HG03469 (cell line): ENCODE data around the gene RS1.
A peak's percentile ranks its signal among the peaks of the same experiment; 100 is the strongest.

ENCODE experiments used
- ATAC-seq: cut with Tn5 transposase; IDR thresholded peaks from one replicate; pipeline ENCODE4 v1.9.1; 2021; ENCODE audit warnings: mild to moderate bottlenecking, moderate library complexity, moderate number of reproducible peaks; ENCODE audit not compliant: unreplicated experiment

The RS1 gene

GRCh38 chrX:18672008-18672407, at the start of gene RS1:
RS1 (minus strand) TSS chrX:18672108; CDS start chrX:18672068, 40 bp downstream.
- no peak for ATAC-seq

DNA sequence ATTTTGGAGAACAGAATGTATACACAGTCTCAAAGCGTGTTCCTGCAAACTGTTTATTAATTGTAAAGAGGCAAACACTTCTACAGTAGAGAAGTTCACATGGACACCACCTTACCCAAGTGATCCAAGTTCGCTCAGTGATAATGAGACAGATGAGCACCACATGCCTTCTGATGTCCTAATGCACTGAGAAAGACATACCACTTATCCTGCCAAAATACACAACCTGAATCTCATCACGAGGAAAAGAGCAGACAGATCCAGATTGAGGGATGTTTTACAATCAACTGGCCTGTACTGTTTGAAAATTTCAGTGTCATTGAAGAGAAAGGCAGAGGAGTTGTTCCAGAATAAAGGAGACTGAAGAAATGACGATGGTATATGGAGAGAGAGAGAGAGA, 47.9 kb upstream of the RS1 start:
- ATAC-seq = no peak

- ATAC-seq = no peak
Observed at GRCh38 chrX:18714910-18715309, 43.0 kb upstream of the RS1 start.

DNA sequence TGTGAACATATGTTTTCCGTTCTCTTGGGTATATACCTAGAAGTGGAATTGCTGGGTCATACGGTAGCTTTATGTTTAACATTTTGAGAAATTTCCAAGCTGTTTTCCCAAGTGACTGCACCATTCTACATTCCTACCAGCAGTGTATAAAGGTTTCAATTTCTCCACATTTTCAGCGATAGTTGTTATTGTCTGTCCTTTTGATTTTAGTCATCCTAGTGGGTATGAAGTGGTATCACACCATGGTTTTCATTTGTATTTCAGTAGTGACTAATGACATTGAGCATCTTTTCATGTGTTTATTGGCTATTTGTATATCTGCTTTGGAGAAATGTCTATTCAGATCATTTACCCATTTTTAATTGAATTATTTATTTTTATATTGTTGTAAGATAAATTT, 37.9 kb upstream of the RS1 start:
- ATAC-seq = no peak

- no peak for ATAC-seq
Observed at GRCh38 chrX:18707426-18708049, 35.6 kb upstream of the RS1 start, which contains the start of gene PPEF1. PPEF1 (plus strand) TSS chrX:18707645; CDS start chrX:18707781, 136 bp downstream.

DNA sequence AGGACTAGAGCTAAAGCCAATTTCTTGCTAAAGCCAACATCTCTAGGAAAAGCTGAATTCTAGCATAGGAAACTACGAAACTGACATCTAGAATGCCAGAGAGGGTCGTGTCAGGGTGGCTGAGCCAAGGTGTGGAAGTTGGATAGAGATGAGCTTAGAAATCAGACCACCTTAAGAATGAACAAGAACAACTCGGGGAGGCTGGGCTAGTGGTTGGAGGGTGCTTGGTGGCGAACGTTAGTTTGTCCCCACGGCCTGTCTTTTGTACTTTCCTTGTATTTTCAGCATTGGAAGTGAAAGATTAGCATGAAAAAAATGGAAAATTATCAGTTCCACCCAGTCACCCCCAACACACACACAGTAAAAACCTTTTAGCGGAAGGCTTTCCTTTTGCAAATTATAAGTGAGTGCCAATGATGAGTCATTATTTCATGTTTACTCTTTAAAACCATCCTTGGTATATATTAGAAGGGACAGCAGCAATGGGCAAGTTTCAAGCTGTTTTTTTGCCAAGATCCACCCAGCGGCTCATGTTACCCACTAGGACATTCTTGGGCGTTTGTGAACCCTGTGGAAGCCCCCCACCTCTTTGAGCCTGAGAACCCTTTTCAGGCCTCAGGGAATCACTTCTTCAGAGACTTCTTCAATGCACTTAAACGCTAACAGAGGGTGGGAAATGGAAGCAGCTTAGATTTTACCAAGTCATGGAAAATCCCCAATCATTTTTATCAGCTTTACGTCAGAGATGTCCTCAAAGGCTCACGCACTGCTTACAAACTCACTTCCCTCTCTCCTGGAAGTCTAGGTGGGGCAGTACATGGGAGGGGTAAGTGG, 30.7 kb upstream of the RS1 start:
- ATAC-seq = no peak

GRCh38 chrX:18701621-18702361, 29.9 kb upstream of the RS1 start:
- no peak for ATAC-seq

DNA sequence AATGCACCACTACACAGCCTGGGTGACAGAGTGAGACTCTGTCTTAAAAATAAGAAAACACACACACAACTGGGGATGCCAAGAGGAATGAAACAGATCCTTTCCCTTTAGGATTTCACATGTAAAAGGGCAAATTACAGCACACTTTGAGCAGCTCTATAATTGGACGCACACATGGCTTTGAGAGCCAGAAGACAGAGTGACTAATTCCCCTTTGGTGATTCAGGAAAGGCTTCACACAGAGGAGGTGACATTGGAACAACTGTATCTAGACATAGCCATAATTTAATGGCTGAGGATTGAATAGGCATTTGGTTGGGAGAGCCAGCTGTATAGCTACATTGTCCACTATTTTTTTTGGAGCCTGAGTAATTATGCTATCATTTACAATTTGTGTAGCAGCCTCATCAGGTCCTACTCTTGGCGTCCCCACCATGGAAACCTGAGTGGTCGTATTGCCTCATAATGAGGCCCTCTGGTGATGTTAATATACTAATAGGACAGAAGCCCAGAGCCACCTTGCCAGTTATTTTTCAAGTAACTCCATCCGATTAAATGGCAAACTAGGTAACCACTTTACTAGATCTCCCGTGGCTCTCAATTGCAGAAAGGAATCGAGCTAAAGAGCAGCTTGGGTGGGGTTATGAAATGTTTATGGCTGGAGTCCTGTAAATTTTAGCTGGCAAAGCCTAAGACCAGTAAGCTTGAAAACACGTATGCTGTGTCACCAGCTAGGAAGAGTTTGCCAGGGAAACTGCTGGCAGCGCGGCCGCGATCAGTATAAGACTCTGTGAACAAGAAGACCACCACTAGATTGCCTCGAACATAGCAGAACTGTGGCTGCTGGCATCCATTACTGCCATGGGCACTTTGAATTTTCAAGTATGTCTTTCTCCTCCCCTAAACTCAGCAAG, 27.1 kb upstream of the RS1 start:
- no peak for ATAC-seq

DNA sequence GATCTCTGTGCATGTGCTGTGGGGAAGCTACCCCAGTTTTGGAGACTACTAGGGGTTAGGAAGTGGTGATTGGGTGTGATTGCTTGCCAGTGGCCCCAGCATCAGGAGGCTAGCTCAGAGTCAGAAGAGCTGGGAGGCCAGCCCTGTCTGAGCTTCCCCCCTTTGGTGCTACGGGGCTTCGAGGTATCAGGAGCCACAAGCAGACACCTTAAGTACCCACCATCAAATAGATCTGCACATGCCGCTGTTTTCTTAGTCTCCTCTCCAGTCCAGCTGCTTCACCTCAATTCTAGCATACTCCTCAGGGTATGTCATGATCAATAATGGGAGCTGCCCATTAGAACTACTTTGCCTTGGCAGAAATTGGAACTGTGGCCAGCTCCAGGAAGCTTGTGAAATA, 24.7 kb upstream of the RS1 start:
- no peak for ATAC-seq

DNA sequence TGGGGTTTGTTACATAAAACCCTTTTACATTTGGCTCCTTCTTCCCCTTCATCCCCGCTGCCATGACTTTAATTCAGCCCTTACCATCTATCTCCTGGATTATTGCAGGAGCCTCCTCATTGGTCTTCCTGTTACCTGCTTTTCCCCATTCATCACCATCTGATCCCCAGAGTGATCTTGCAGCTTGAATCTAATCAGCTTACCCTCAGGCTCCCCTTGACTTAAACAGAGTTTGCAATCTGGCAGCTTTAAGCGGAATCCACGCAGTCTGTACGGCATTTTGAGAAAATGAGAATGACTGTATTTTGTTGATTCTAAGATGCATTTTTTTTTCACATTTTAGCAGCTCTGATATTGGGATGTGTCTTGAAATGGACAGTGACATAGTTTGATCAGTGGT, 20.6 kb upstream of the RS1 start:
- ATAC-seq = no peak

GRCh38 chrX:18691431-18691830, 19.5 kb upstream of the RS1 start:
- no peak for ATAC-seq

- no peak for ATAC-seq
Observed at GRCh38 chrX:18687856-18688495, 16.1 kb upstream of the RS1 start.

DNA sequence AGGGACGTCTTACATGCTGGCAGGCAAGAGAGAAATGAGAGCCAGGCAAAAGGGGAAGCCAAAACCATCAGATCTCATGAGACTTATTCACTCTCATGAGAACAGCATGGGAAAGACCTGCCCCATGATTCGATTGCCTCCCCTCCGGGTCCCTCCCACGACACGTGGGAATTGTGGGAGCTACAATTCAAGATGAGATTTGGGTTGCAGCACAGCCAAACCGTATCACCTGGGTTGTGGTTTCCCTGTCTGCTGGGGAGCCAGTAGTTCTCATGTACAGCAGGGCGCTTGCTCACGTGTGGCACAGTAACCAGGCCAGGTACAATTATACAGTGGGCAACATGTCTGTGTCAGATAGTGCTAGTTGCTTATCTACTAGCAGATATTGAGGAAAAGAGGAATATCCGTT, 11.1 kb upstream of the RS1 start:
- no peak for ATAC-seq

GRCh38 chrX:18681996-18682395, 10.1 kb upstream of the RS1 start:
- ATAC-seq = no peak

- ATAC-seq = no peak
Observed at GRCh38 chrX:18677161-18677869, 5.4 kb upstream of the RS1 start.

- ATAC-seq = no peak
Observed at GRCh38 chrX:18676470-18676869, 4.6 kb upstream of the RS1 start.

DNA sequence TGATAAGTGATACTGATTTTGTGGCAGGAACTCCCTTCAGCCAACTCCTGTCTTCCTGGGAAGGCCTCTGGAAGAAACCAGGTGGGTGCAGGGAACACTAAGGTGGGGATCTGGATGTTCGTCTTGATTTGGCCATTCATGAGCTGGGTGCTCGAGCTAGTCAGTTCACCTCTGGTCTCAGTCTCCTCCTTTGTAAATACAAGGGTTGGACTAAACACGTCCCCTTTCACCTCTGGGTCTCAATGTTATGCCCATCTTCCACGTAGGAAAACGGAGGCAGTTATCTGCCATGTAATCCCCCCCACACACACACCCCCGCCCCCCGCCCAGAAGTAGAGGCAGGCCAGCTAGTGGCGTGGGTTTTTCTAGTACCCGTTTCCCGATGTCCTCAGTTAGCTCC, 4.1 kb upstream of the RS1 start:
- ATAC-seq = no peak

DNA sequence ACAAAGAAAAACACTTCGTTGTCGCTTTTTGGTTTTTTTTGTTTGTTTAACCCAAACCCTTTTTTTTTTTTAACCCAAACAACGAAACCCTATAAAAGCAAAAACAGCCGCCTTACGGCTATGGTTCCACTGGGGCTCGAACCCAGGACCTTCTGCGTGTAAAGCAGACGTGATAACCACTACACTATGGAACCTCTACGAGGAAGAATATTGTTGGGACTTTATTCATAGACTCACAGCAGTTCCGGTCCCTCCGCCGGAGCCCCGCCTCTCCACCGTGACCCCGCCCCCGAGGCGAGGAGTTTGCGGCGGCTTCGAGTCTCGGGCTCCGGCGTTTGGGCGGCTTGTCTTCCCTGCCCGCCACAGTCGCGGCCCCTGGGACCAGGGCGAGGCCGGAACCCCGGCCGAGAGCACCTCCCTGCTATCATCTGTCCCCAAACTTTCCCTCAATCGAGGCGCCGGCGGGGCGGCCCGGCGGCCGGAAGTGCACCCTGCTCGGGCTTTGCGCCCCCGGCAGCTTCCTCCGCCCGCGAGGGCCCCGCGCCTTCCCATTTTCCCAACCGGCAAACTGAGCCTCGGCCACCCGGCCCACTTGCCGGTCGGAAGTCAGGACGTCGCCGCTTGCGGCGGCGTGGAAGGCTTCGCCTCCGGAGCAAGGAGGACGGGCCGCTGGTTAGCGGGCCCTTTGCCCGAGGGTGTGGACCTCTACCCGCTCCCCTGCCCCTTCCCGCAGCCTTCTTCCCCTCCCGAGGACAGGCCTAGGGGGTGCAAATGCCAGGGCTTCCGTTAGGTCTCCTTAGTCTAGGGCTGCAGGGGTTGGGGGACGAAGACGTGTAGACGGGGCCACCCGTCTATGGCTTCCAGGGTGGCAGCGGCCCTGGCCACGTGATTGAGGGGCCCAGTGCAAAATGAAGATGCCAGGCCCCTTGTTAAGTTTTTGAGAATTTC, 3.2 kb upstream of the RS1 start:
- peak; percentile 70 for ATAC-seq
